Epithelial cell of proximal tubule (primary cell): ENCODE results near the gene TIGD6. TPM values are rescaled to one million over a fixed set of nuclear protein-coding genes. Genes with fewer than 3 reads are reported as not detected.

Source experiments
- DNase-seq: peaks from one replicate; pipeline ENCODE4 v3.0.0-alpha.2; 2011; ENCODE audit warnings: low read depth
- H3K4me3 ChIP-seq: 2 replicates; pipeline ENCODE4 v1.5.1; 2011; ENCODE audit warnings: low read depth, mild to moderate bottlenecking, low read length
- total RNA-seq: library from RNA; depleted of rRNA; stranded (reverse); fragments of >200 nt; gene quantifications from 2 replicates; pipeline ENCODE4 v1.2.3, GENCODE V29; 2015
- TF ChIP-seq, protein P1 (sequence below): conservative IDR thresholded peaks from 2 replicates; pipeline ENCODE4 v1.5.1; 2012; ENCODE audit warnings: low read depth, mild to moderate bottlenecking, low read length

Gene TIGD6
- total RNA-seq, 1 donor from 2014 or later = 0.75 TPM

- H3K4me3 ChIP-seq = peak overlapping the region; percentile 87
- DNase-seq = no peak
- TF ChIP-seq, protein P1, sequence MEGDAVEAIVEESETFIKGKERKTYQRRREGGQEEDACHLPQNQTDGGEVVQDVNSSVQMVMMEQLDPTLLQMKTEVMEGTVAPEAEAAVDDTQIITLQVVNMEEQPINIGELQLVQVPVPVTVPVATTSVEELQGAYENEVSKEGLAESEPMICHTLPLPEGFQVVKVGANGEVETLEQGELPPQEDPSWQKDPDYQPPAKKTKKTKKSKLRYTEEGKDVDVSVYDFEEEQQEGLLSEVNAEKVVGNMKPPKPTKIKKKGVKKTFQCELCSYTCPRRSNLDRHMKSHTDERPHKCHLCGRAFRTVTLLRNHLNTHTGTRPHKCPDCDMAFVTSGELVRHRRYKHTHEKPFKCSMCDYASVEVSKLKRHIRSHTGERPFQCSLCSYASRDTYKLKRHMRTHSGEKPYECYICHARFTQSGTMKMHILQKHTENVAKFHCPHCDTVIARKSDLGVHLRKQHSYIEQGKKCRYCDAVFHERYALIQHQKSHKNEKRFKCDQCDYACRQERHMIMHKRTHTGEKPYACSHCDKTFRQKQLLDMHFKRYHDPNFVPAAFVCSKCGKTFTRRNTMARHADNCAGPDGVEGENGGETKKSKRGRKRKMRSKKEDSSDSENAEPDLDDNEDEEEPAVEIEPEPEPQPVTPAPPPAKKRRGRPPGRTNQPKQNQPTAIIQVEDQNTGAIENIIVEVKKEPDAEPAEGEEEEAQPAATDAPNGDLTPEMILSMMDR = peak; percentile 76
These were observed 38.5 kb downstream of the TIGD6 start for GRCh38 chr5:149961957-149962409.

- H3K4me3 ChIP-seq = peak overlapping the region; percentile 87
- no peak for DNase-seq
- TF ChIP-seq, protein P1 = no peak
These were observed 39.2 kb downstream of the TIGD6 start for GRCh38 chr5:149961186-149961685.

- H3K4me3 ChIP-seq = peak within 1 kb of the TSS; percentile 87
- peak; percentile 81 for DNase-seq
- TF ChIP-seq, protein P1 = no peak
These were observed 39.9 kb downstream of the TIGD6 start, which contains the start of gene SLC26A2 for GRCh38 chr5:149960272-149961185. Gene SLC26A2 (plus strand): TSS chr5:149960758. CDS start chr5:149977653, 16,895 bp downstream.

DNA sequence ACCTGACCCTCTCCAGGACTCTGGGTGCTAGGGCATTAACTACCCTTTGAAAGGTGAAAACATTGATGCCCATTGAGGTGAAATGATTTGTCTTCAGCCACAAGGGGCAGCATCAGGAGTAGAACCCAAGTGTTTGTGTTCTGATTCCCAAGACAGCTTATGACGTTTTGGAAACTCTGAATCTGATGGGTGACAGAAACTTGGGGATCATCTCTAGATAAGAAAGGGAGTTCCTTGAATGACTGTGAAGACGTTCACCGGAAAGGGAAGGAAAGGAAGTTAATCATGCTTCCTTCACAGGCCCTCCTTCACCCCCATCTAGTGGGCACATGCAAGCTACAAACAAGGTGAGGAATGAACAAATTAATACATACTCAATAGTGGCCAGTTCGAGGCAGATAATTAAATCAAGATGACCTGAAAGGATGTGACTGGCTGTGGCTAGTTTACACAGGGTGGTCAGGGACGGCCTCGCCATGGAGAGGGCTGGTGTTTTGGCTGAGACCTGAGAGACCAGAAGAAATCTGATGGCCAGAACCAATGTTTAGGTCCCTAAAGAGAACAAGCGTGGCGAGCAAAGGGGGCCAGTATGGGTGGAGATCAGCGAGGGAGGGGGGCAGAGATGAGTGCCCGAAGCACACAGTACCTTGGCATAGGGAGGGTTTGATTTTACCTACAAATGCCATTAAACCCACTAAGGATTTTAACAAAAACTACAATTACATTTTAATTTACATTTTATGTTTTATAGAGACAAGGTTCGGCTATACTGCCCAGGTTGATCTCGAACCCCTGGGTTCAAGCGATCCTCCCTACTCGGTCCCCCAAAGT is 40.8 kb downstream of the TIGD6 start:
- DNase-seq = no peak
- H3K4me3 ChIP-seq = peak overlapping the region; percentile 87
- TF ChIP-seq, protein P1 = peak; percentile 71

- no peak overlapping the region for H3K4me3 ChIP-seq
- peak; percentile 91 for DNase-seq
- TF ChIP-seq, protein P1 = no peak
These were observed 42.6 kb downstream of the TIGD6 start for GRCh38 chr5:149957855-149958254.

GRCh38 chr5:149956685-149957084 is 43.8 kb downstream of the TIGD6 start:
- no peak for DNase-seq
- no peak overlapping the region for H3K4me3 ChIP-seq
- TF ChIP-seq, protein P1 = no peak
